ENCODE results near the gene RMI1.

Gene RMI1

GRCh38 chr9:84045481-84046097, 65.0 kb downstream of the RMI1 start:
- no peak for DNase-seq (ENCODE audit: low read depth)
- no peak for TF ChIP-seq CTCF (conservative IDR thresholded peaks at IDR 0.05; ENCODE audit: low read depth, low read length)
- H3K4me3 ChIP-seq (ENCODE audit: low read depth, low read length), result no peak overlapping the region
